ENCODE measurements around the gene TIMP3. TPM values are rescaled to one million over a fixed set of nuclear protein-coding genes. Genes with fewer than 3 reads are reported as not detected.

The TIMP3 gene
- polyA plus RNA-seq, 1 of the 3 experiments (the other 2 are of a cell fraction), result 26.1 TPM

DNA sequence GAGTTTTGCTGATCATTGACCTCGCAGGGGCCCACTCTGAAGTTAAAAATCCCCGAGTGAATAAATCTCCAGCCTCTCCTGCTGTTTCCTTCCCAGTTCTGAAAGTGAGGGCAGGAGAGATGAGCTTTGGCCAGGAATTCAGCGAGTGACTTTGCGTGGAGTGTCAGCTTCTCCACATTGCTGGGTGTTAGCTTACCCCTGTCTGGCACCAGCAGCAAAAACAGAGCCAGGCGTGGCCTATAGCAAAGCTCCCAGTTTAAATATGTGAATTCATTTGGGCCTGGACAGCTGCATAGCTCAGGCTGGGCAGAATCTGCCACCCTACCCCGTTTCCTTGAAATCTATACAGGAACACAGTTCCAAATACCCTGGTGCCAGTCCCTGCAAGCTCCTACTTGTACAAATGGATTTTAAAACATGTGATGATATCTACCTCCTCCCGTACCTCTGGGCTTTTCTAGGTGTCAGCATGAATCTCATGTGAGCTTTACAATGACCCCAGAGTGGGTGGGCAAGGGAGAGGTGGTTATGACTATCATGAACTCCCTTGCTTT lies 25.6 kb downstream of the TIMP3 start:
- ChIA-PET CTCF (interaction anchor here (0.9 to 5.7 kb wide), 10 partner anchors 8 to 298 kb away, joined by 3 to 18 read pairs (median 4); no protein-coding TSS in a partner anchor), POLR2A (no interaction called here)
- H2AFZ ChIP-seq (ENCODE audit: low read depth), result no peak overlapping the region
- H3K4me3 ChIP-seq (ENCODE audit: low read depth in 2 of 2, low read length in 1 of 2), result no peak overlapping the region
- peaks cover 0 to 8% of the 10 kb centered on the region in 2 experiments; a peak in 1 of 4 replicates for H3K4me1 ChIP-seq (ENCODE audit: control insufficient read depth in 1 of 2, insufficient read depth in 2 of 2, low read depth in 1 of 2, low read length in 1 of 2)
- 73% methylated on average over 6 of the region's 7 CpGs for WGBS (ENCODE audit: low lambda C conversion rate)
- no peaks in the 10 kb centered on the region for H3K27me3 ChIP-seq (ENCODE audit: insufficient read depth)
- no peak overlapping the region for H3K9ac ChIP-seq
- no peak for TF ChIP-seq ELF1 (IDR thresholded peaks at IDR 0.05)
- TF ChIP-seq RCOR1 (IDR thresholded peaks at IDR 0.05; ENCODE audit: low read length), result no peak
- TF ChIP-seq, protein P1, sequence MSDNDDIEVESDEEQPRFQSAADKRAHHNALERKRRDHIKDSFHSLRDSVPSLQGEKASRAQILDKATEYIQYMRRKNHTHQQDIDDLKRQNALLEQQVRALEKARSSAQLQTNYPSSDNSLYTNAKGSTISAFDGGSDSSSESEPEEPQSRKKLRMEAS (IDR thresholded peaks at IDR 0.05; ENCODE audit: low read depth), result no peak
- H3K36me3 ChIP-seq (replicated peaks in 1 of 2; ENCODE audit: control insufficient read depth in 1 of 2, insufficient read depth in 2 of 2, low read length in 1 of 2), result no peaks in the 10 kb centered on the region
- H3K9me2 ChIP-seq, result no peaks in the 10 kb centered on the region
- no peaks in the 10 kb centered on the region for H3K79me2 ChIP-seq (ENCODE audit: insufficient read depth)
- no peaks in the 10 kb centered on the region for H3F3A ChIP-seq (replicated peaks; ENCODE audit: insufficient read depth)
- no peak overlapping the region for H3K4me2 ChIP-seq
- 0 out of 2 replicates have a peak, but pooled peaks cover 3% of the 10 kb centered on the region for H4K20me1 ChIP-seq (ENCODE audit: insufficient read depth)
- no peak for DNase-seq
- no peak overlapping the region for H3K27ac ChIP-seq (ENCODE audit: low read depth in 2 of 2, low read length in 1 of 2)
- no peaks in the 10 kb centered on the region for H3K9me3 ChIP-seq

DNA sequence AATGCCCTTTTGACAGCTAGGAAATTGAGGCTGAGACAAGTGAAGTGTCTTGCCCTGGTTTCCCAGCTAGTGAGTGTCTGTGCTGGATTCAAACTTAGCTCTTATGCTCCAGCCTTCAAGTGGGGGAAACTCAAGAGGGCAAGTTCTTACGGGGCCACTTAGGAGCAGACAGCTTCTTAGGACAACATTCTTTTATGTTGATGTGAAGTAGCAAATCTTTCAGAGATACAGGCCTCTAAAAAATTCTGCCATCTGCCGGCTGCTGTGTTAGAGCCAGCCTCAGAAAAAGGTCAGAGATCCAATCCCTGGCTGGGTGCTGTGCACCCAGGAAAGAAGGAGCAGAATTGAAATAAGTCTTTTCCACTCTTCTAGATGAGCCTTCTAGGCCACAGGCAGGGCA lies 26.6 kb downstream of the TIMP3 start:
- TF ChIP-seq EP300 (IDR thresholded peaks at IDR 0.05; ENCODE audit: borderline replicate concordance in 1 of 2, low read depth in 1 of 2, low read length in 1 of 2), result no peak
- TF ChIP-seq NFIC (IDR thresholded peaks at IDR 0.05; ENCODE audit: borderline replicate concordance), result no peak
- TF ChIP-seq RFX5 (IDR thresholded peaks at IDR 0.05; ENCODE audit: low read length), result no peak
- TF ChIP-seq, protein P2, sequence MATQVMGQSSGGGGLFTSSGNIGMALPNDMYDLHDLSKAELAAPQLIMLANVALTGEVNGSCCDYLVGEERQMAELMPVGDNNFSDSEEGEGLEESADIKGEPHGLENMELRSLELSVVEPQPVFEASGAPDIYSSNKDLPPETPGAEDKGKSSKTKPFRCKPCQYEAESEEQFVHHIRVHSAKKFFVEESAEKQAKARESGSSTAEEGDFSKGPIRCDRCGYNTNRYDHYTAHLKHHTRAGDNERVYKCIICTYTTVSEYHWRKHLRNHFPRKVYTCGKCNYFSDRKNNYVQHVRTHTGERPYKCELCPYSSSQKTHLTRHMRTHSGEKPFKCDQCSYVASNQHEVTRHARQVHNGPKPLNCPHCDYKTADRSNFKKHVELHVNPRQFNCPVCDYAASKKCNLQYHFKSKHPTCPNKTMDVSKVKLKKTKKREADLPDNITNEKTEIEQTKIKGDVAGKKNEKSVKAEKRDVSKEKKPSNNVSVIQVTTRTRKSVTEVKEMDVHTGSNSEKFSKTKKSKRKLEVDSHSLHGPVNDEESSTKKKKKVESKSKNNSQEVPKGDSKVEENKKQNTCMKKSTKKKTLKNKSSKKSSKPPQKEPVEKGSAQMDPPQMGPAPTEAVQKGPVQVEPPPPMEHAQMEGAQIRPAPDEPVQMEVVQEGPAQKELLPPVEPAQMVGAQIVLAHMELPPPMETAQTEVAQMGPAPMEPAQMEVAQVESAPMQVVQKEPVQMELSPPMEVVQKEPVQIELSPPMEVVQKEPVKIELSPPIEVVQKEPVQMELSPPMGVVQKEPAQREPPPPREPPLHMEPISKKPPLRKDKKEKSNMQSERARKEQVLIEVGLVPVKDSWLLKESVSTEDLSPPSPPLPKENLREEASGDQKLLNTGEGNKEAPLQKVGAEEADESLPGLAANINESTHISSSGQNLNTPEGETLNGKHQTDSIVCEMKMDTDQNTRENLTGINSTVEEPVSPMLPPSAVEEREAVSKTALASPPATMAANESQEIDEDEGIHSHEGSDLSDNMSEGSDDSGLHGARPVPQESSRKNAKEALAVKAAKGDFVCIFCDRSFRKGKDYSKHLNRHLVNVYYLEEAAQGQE (IDR thresholded peaks at IDR 0.05; ENCODE audit: low read depth, low read length), result no peak
- no peak for TF ChIP-seq MXI1 (IDR thresholded peaks at IDR 0.05; ENCODE audit: low read depth, low read length)
- TF ChIP-seq, protein P3, sequence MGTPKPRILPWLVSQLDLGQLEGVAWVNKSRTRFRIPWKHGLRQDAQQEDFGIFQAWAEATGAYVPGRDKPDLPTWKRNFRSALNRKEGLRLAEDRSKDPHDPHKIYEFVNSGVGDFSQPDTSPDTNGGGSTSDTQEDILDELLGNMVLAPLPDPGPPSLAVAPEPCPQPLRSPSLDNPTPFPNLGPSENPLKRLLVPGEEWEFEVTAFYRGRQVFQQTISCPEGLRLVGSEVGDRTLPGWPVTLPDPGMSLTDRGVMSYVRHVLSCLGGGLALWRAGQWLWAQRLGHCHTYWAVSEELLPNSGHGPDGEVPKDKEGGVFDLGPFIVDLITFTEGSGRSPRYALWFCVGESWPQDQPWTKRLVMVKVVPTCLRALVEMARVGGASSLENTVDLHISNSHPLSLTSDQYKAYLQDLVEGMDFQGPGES (IDR thresholded peaks at IDR 0.05; ENCODE audit: low read depth, low read length), result no peak
- TF ChIP-seq, protein P4, sequence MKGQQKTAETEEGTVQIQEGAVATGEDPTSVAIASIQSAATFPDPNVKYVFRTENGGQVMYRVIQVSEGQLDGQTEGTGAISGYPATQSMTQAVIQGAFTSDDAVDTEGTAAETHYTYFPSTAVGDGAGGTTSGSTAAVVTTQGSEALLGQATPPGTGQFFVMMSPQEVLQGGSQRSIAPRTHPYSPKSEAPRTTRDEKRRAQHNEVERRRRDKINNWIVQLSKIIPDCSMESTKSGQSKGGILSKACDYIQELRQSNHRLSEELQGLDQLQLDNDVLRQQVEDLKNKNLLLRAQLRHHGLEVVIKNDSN (IDR thresholded peaks at IDR 0.05; ENCODE audit: borderline replicate concordance, low read depth), result no peak
- TF ChIP-seq, protein P5, sequence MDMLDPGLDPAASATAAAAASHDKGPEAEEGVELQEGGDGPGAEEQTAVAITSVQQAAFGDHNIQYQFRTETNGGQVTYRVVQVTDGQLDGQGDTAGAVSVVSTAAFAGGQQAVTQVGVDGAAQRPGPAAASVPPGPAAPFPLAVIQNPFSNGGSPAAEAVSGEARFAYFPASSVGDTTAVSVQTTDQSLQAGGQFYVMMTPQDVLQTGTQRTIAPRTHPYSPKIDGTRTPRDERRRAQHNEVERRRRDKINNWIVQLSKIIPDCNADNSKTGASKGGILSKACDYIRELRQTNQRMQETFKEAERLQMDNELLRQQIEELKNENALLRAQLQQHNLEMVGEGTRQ (IDR thresholded peaks at IDR 0.05; ENCODE audit: borderline replicate concordance, low read depth, low read length), result no peak
- no peak for TF ChIP-seq GATA2 (CRISPR knock-in tag; IDR thresholded peaks at IDR 0.05)
- TF ChIP-seq, protein P6, sequence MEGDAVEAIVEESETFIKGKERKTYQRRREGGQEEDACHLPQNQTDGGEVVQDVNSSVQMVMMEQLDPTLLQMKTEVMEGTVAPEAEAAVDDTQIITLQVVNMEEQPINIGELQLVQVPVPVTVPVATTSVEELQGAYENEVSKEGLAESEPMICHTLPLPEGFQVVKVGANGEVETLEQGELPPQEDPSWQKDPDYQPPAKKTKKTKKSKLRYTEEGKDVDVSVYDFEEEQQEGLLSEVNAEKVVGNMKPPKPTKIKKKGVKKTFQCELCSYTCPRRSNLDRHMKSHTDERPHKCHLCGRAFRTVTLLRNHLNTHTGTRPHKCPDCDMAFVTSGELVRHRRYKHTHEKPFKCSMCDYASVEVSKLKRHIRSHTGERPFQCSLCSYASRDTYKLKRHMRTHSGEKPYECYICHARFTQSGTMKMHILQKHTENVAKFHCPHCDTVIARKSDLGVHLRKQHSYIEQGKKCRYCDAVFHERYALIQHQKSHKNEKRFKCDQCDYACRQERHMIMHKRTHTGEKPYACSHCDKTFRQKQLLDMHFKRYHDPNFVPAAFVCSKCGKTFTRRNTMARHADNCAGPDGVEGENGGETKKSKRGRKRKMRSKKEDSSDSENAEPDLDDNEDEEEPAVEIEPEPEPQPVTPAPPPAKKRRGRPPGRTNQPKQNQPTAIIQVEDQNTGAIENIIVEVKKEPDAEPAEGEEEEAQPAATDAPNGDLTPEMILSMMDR (IDR thresholded peaks at IDR 0.05), result no peak
- no peak for TF ChIP-seq FOXJ3 (CRISPR knock-in tag; IDR thresholded peaks at IDR 0.05)
- Histone ChIP-seq H3K4me2 (no peak overlapping the region), H2AFZ (ENCODE audit: low read depth) (no peak overlapping the region), H3K9ac (no peak overlapping the region), H3K36me3 (replicated peaks in 1 of 2; ENCODE audit: control insufficient read depth in 1 of 2, insufficient read depth in 2 of 2, low read length in 1 of 2) (no peaks in the 10 kb centered on the region), H3K9me3 (no peaks in the 10 kb centered on the region), H3K4me1 (ENCODE audit: control insufficient read depth in 1 of 2, insufficient read depth in 2 of 2, low read depth in 1 of 2, low read length in 1 of 2) (peaks cover 0 to 6% of the 10 kb centered on the region in 2 experiments; a peak in 1 of 4 replicates), H4K20me1 (ENCODE audit: insufficient read depth) (0 out of 2 replicates have a peak, but pooled peaks cover 2% of the 10 kb centered on the region), H3K4me3 (ENCODE audit: low read depth in 2 of 2, low read length in 1 of 2) (no peak overlapping the region), H3K9me2 (no peaks in the 10 kb centered on the region), H3K27ac (ENCODE audit: low read depth in 2 of 2, low read length in 1 of 2) (no peak overlapping the region), H3K79me2 (ENCODE audit: insufficient read depth) (no peaks in the 10 kb centered on the region), H3F3A (replicated peaks; ENCODE audit: insufficient read depth) (no peaks in the 10 kb centered on the region), H3K27me3 (ENCODE audit: insufficient read depth) (no peaks in the 10 kb centered on the region)
- DNase-seq, result no peak
- POLR2A ChIA-PET, result no interaction called here
- WGBS (ENCODE audit: low lambda C conversion rate), result 59% methylated on average over 2 of the region's 2 CpGs
- CTCF ChIA-PET, result interaction anchor here (1.1 to 5.7 kb wide), 6 partner anchors 9 to 299 kb away, joined by 4 to 18 read pairs (median 9); no protein-coding TSS in a partner anchor

Data from SK-N-SH (cell line).